ENCODE measurements around the gene SPDYE17.
"Not testable (repeated sequence)": the region's sequence is repeated elsewhere in the genome, so short reads cannot be mapped to it uniquely, and the experiment has no call there.

- TF ChIP-seq, protein P1, sequence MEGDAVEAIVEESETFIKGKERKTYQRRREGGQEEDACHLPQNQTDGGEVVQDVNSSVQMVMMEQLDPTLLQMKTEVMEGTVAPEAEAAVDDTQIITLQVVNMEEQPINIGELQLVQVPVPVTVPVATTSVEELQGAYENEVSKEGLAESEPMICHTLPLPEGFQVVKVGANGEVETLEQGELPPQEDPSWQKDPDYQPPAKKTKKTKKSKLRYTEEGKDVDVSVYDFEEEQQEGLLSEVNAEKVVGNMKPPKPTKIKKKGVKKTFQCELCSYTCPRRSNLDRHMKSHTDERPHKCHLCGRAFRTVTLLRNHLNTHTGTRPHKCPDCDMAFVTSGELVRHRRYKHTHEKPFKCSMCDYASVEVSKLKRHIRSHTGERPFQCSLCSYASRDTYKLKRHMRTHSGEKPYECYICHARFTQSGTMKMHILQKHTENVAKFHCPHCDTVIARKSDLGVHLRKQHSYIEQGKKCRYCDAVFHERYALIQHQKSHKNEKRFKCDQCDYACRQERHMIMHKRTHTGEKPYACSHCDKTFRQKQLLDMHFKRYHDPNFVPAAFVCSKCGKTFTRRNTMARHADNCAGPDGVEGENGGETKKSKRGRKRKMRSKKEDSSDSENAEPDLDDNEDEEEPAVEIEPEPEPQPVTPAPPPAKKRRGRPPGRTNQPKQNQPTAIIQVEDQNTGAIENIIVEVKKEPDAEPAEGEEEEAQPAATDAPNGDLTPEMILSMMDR (IDR thresholded peaks at IDR 0.05): not testable (repeated sequence)
- TF ChIP-seq TEAD4 (CRISPR knock-in tag; IDR thresholded peaks at IDR 0.05): not testable (repeated sequence)
Measured at GRCh38 chr7:77071108-77071507, 38.9 kb upstream of the SPDYE17 start.

All from WTC11 (cell line).